Esophagus squamous epithelium (tissue), 4 donors: Measurements from ENCODE around the gene SUGP1.

ENCODE experiments used
- POLR2A ChIP-seq, 4 donors: fragments of 450-650 bp; IDR thresholded peaks; one replicate each; pipeline ENCODE4 v1.6.1; 2017; ENCODE audit warnings: antibody characterized with exemption in 4 of 4, mild to moderate bottlenecking in 4 of 4, moderate library complexity in 3 of 4
- TF ChIP-seq, protein P1 (sequence below), 6 experiments: fragments of 450-650 bp in 4 of 6; fragments of 200-600 bp in 2 of 6; sonication (generic) in 2 of 6; IDR thresholded peaks; one replicate each; pipeline ENCODE4 v1.5.1; 2016 to 2019; ENCODE audit warnings: antibody characterized with exemption in 6 of 6, mild to moderate bottlenecking in 4 of 6, moderate library complexity in 4 of 6

DNA sequence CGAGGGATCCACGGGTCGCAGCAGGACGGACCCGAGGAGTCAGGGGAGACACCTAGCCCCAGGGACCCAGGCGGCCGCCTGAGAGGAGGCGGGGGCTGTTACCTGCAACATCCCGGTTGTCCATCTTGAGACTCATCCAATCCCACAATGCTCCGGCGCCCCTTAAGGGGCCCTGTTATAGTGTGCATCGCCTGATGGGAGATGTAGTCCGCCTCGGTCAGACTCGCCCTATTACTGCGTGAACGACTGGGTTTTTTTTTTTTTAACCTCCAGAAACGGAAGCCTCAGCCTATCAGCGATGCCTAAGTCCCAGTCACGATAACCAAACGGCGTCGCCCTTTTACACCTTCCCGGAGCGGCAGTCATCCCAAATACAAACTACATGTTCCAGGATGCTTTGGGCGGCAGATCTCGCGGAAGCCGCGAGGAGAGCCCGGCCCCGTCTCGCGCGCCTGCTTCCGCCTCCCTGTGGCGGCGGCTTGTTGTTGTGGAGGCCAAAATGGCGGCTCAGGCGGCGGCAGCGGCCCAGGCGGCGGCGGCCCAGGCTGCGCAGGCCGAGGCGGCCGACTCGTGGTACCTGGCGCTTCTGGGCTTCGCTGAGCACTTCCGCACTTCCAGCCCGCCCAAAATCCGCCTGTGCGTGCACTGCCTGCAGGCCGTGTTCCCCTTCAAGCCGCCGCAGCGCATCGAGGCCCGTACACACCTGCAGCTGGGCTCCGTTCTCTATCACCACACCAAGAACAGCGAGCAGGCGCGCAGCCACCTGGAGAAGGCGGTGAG, at the start of gene SUGP1, which contains the start of gene MAU2:
- TF ChIP-seq, protein P1, sequence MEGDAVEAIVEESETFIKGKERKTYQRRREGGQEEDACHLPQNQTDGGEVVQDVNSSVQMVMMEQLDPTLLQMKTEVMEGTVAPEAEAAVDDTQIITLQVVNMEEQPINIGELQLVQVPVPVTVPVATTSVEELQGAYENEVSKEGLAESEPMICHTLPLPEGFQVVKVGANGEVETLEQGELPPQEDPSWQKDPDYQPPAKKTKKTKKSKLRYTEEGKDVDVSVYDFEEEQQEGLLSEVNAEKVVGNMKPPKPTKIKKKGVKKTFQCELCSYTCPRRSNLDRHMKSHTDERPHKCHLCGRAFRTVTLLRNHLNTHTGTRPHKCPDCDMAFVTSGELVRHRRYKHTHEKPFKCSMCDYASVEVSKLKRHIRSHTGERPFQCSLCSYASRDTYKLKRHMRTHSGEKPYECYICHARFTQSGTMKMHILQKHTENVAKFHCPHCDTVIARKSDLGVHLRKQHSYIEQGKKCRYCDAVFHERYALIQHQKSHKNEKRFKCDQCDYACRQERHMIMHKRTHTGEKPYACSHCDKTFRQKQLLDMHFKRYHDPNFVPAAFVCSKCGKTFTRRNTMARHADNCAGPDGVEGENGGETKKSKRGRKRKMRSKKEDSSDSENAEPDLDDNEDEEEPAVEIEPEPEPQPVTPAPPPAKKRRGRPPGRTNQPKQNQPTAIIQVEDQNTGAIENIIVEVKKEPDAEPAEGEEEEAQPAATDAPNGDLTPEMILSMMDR (IDR thresholded peaks at IDR 0.05), result peak in 5 of 6 experiments; percentile 34 to 58 (median 49)
- peak in 3 of 4 donors; percentile 8 to 53 (median 24) for TF ChIP-seq POLR2A (IDR thresholded peaks at IDR 0.05)
